GM19023 (cell line): ENCODE results near the gene DST.
A peak's percentile ranks its signal among the peaks of the same experiment; 100 is the strongest.

Experiments used
- ATAC-seq: cut with Tn5 transposase; IDR thresholded peaks from one replicate; pipeline ENCODE4 v1.9.1; 2021; ENCODE audit warnings: mild to moderate bottlenecking, moderate library complexity; ENCODE audit not compliant: unreplicated experiment

DST gene

DNA sequence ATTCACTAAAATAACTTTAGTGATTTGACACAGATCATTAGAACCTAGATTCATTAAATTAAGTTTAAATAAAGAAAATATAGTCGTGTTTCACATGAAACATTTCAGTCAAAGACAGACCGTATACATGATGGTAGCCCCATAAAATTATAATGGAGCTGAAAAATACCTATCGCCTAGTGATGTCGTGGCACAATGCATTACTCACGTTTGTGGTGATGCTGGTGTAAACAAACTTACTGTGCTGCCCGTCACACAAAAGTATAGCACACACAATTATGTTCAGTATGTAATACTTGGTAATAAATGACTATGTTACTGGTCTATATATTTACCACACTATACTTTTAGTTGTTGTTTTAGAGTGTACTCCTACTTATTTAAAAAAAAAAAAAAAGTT lies 17.3 kb downstream of the DST start:
- ATAC-seq = no peak

DNA sequence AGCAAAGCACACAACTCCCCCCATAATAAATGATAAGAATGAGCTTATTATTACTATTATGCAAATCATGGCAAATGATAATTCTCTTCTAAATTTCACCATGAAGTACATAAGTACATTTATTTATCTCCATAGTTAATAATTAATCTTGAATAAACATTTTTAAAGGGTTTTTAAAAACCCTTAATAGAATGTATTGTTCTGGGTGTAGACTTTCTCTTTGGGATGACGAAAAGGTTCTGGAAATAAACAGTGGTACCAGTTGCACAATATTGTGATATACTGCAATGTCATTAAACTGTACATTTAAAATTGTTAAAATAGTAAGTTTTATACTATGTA lies 18.0 kb downstream of the DST start:
- no peak for ATAC-seq

DNA sequence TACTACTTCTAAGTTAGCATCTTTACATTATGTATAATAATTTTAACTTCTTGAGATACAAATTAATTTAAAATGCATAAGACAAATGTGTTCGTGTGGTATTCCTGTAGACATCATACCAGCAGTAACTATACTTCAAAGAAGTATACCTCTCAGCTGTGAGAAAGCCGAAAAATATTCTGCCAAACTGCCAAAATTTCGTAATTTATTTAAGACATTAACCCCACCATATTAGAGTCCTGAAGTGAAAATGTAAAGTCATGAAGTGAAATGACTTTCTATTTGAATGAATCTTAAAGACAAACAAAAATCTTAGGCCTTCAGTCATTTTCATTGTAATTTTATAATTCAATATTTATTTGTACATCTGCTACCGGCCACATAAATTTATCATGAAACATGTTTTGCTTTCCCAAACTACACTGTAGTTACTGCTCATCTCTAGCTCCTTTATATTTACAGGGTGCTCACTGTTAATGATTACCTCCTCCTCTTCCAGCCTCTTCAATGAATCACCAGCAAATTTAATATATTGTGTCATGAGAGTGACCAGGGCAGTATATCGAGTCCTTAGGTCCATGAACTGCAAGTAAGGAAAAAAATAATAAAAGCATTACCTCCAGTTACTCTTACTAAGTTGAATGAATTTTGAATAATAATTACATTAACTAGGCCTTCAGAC lies 18.5 kb downstream of the DST start:
- ATAC-seq = no peak

DNA sequence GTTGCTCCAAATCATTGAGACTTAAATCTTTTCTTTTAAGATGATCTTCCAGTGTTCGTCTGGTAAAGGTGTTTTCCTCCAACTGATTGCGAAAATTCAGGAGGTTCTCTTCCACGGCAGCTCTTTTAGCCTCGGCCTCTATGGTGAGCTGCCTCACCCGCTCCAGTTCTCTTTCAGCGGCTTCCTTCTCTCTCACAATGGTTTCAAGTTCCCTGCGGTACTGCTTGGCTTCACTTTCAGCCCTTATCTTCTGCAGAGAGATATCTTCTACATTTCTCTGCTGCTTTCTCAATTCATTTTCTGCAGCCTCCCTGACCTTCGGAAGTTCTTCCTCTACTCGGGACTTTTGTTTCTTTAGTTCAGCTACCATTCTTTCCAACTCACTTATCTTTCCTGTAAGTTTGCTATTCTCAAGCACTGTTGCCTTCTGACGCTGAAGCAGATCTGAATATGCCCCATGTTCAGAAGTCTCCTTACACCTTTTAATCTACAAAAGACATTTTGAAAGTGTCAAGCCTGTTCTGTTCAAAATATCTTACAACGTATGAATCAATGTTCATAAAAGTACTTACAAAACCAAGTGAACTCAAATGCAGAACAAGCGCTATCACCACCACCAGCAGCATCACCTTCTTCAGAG lies 22.3 kb downstream of the DST start:
- no peak for ATAC-seq

DNA sequence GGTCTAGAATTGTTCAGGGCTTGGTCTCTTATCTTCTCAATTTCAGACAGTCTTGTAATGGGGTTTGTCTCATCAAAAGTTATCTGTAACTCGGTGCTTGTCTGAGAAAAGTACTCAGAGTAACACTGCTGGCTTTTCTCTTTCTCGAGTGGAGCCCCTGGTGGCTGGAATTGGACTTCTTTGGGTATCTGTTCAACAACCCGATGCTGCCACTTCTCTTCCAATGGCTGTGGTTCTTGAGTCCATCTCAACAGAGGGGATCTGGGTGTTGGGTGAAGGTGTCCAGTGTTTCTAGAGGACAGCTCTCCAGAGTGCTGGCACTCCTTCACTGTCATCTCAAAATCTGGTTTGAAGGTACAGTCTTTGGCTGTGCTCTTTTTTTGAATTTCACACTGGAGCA lies 24.6 kb downstream of the DST start:
- ATAC-seq = no peak

DNA sequence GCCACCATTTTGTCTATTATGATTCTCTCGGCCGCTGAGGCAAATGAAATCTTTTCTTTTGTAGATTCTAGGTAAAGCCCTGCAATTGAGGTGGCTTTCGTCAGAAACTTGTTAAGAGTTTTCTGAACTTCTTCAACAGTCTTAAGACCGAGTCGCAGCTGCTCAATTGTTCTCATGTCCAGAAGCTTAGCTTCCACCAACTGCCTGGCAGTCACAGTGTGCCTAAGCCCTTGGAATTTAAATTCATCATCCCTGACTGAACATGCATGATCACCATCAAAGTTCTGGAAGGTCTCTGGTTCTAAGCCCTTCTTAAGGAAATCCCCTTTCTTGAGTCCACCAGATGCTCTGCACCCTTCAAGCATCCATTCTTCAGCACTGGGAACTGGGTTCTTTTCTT lies 25.7 kb downstream of the DST start:
- ATAC-seq = no peak

DNA sequence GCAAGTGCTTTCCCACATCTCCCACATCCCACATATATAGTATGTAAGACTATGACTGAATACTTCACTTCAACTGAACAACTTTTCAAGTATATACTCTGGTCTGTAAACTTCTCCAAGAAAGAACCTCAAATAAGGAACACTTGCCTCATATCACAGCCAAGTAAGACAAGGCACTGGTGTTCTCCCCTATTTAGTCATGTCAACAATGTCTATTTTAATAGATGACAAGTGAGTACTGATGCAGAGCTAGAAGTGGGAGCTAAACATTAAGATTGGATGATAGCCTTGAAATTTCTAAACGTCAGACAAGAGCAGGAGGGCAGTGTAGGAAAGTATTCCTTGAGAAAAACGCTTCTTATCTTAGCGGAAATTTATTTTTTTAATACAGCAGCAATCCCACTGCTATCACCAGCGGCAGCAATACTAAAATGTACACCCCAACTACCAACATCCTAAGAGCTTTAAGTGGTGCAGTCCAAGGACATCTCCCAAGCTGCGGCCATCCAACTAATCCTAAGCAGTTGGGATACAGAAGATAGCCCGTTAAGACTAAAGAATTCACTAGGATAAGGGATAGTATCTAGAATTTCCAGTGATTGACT lies 29.3 kb downstream of the DST start:
- ATAC-seq = no peak

DNA sequence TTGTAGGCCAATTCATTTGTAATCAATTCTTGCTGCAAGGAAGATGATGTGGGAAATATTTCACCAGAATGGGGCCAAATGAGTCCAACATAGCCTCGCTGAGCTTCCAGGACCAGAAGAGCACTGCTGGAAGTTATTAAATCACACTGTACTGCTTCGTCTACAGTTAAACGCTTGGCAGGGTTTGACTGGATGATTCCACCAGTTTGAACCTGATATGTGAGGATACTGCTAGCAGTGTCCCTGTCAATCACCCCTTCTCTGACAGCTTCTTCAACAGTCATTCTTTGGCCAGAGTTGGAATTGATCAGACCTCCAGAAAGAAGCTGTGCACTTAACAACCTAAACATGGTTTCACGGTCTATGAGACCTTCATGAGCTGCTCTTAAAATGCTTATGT lies 34.4 kb downstream of the DST start:
- ATAC-seq = no peak

DNA sequence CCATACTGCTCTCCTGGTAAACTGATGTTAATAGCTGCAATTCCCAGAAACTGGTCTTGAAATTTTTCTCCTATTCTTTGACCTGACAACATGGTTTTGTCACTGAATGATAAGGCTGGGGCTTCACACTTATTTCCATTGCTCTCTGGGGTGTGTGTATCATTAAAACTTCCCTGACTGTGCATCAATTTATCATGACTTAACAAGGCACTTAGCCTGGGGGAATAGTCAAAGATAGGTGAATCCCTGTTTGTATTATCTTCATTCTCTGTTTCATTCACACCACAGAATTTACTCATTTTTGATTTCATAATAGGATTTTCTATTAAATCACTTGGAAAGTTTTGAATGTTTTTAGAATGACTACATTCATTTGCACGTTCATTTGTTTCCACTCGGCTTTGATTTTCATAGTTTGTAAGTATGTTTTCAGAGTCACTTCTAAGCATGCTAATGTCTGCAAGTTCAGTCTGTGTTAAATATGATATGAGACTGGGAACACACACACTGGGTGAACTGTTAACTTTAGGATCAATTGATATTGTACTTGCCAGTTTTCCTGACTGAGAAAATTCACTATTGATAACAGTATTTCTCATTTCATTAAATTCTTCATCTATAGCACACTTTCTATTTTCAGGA lies 35.5 kb downstream of the DST start:
- ATAC-seq = no peak

DNA sequence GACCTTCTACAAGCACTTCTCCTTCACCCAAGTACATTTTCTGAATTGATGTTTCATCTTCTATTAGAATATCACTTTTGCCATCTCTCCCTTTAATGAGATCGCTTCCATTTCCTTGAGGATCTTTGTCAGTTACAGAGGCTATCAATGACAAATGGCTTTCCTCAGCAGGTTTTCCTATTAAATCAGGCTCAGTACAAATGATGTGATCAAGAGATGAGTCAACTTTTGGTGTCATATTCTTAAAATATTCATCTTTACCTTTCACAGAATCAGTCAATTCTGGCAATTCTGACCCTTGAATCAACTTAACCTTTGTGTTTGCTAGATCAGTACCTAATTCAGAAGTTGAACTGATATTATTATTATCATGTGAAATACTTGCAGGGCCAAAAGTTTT lies 37.3 kb downstream of the DST start:
- ATAC-seq = no peak

DNA sequence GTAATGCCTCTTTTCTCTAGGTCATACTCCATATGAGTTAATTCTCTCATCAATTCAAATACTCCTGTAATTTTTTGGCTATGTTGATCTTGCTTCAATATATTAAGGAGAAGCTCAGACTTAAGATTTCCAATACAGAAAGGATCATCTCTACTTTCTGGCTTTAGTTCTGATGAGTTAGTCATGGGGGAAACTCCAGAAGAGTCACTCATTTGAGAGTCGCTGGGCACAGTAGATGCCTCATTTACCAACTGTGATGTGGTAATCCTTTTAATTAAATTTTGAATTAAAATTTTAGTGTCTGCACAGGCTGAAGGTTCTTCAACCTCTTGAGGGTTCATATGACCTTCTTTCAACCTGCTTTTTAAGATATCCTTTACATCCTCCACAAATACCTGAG lies 38.5 kb downstream of the DST start:
- no peak for ATAC-seq

DNA sequence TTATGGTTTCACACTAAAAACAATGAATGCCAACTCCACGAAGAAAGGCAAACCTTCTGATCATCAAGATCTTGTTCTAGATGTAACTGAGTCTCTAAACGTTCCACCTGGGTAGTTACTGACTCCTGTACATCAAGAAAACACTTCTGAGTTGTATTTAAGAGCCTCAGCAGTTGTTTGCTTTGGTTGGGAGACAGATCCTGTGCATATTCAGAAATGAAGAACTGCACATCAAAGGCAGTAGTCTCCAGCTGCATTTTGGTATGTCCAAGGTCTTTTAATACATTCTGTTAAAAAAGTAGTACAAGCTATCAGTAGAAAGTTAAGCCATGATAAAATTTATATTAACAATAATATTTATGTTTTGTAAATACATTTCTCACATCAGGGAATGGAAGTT lies 41.3 kb downstream of the DST start:
- no peak for ATAC-seq

DNA sequence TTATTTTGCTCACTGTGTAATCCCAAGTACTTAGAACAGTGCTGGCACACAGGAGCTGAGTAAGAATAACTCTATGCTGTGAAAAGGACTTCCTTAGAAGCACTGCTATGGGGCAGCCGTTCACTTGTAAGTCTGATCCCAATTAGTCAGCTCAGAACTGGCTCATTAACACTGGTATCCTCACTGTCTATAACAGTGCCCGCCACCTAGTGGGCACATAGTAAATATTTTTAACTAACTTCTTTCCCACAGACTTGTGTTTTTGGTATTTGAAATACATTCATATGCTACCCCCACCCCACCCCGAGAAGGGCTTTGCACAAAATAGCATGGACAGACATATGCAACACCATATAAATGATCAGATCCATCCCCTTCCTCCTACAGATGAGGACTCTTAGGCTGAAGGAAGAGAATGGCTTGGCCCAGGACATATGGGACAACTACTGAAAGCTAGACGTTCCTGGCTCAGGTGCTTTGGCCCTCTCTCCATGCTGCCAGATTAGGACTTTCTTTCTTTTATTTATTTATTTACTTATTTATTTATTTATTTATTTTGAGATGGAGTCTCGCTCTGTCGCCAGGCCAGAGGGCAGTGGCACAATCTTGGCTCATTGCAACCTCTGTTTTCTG lies 47.1 kb downstream of the DST start:
- peak; percentile 36 for ATAC-seq

DNA sequence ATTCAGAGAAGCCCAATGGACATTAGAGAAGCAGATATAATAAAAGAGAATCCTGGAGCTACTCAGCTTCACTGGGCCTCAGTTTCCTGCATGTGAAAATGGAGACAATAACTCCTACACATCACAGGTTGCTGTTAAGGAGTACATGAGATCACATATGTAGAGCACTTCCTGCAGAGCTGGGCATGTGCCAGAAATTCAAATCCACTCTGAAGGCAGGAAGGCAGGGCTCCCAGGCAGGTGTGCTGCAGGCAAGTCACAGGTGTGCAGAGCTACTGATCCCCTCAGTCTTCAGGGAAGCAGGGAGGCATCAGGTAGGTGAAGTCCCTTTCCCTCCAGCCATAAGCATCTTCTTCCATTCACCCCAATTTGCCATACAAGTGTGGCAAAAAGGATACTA lies 48.0 kb downstream of the DST start:
- ATAC-seq = no peak

DNA sequence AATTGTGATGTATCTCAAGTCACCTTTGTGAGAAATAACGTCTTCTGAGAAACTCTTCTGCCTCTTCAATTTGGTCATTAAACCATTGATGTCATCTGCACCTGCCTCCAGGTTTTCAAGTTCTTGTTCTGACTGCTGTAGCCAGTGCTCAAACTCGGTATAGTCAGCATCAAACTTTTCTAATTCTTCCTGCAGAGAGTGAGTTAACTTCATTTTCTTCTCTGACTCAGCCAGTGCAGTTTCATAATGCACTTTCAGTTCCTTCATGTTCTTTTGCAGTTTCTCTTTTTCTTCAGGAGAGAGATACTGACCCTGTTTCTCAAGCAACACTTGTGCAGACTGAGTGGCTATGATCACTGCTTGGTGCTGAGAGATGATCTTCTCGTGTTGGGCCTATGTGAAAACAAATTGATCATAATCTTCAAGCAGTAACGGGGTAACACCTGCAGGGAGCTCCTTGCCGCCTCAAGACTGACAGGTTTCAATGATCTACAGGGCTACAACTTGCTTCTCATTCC lies 48.8 kb downstream of the DST start:
- peak; percentile 93 for ATAC-seq

DNA sequence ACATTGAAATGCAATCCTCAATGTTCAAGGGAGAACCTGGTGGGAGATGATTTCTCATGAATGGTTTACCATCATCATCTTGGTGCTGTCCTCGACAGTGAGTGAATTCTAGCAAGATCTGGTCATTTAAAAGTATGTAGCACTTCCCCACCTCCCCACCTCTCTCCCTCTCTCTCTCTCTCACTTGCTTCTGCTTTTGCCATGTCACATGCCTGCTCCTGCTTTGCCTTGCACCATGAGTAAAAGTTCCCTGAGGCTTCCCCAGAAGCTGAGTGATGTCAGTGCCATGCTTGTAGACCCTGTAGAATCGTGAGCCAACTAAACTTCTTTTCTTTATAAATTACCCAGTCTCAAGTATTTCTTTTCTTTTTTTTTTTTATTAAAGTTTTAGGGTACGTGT lies 60.5 kb downstream of the DST start:
- ATAC-seq = no peak

DNA sequence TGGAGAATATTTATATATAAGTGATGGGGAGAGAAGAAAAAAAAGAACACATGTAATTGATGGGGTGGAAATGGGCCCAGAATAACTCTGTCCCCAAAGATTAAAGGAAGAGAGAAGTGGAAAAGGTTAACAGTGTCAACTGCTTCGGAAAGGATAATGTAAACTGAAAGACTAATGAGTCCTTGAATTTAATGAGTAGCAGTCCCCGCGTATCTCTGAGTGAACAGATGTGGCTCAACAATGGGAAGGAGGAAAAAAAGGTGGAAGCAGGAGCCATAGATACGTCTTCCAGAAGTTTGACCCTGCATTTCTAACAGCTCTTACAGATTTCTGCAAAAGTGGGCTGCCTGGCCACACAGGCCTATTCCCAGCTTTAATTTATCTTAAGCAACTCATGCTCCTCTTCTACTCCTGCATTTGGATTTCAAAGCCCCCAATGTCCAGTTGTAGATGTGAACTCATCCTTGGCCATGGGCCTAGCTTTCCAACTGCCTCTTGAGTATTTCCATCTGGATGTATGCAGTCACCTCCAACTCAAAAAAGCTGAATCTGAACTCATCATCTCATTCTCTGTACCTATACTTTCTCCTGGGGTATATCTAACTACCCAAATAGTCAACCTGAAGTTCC lies 61.3 kb downstream of the DST start:
- no peak for ATAC-seq

DNA sequence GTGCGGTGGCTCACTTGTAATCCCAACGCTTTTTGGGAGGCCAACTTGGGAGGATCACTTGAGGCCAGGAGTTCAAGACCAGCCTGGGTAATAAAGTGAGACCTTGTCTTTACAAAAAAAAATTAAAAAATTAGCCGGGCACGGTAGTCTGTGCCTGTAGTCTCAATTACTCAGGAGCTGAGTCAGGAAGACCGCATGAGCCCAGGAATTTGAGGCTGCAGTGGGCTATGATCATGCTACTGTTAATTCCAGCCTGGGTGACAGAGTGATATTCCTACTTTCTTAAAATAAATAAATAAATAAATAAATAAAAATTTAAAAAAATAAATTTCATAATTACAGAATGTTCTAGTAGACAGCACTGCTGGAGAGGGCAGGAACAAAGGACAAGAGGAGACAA lies 62.4 kb downstream of the DST start:
- no peak for ATAC-seq

DNA sequence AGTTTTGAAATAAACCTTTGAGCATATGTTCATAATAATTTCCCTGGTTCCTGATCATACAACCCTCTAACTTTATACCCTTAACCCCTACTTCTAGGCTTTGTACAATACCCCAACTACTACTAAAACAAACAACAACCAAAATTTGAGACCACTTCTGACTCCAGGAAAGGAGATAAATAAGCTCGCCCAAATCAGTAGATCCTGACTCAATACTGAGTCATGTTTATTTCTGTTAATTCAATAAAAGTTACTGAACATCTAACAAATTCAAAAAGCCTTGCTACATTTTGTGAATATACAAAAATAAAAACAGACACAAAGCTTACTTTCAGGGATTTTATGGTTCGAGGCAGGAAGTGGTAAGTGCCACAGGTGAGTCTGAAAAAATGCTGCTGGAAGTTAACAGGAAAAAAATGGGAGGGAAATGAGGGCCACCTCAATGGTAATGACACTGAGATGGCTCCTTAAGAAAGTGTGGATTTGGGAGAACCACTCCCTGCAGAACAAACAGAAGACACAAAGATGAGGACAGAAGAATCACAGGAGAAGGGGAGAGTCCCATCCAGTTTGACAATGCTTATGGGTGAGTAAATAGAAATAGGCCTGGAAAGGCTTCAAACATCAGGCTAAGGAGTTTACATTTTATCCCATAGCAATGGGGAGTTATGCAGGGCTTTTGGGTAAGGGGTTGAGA lies 63.4 kb downstream of the DST start:
- no peak for ATAC-seq

DNA sequence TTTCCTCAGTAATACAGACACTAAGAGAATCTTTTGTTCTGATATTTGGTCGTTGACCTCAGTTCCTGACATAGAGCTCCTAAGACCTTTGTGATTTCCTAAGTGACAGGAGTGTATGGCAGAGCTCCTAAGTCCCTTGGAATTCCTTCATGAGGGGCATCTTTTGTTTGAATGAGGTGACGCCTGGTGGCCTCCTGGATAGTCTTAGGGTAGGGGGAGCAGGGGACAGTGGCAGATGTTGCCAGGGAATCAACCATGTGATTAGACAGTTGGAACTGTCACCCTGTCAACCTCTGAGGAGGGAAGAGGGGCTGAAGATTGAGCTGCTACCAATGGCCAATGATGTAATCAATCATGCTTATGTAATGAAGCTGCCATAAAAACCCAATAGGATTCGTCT lies 67.0 kb downstream of the DST start:
- no peak for ATAC-seq

DNA sequence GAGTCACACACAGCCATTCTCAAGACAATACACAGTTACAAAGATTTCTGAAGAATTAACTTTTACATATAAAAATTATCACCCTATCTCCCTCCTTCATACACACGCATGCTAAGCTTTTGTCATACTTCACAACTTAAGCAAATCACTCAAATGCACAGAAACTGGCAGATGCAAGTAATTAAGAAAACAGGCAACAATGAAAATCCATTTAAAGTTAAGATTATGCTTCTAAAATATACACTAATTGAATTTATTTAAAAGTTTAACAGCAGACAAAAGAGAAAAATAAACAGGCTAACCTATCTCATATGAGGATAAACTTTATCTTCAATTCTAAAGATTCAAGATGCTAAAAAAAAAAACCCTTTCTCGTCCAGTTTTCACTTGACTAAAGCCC lies 68.4 kb downstream of the DST start:
- no peak for ATAC-seq
